Activated naive CD4-positive, alpha-beta T cell treated with anti-CD3 and anti-CD28 coated beads, Interleukin-2, amount 50 U/mL, for 72 hours (primary cell): Measurements from ENCODE around the gene UBE2I. TPM values are rescaled to one million over a fixed set of nuclear protein-coding genes. Genes with fewer than 3 reads are reported as not detected.
"Not testable (repeated sequence)": the region's sequence is repeated elsewhere in the genome, so short reads cannot be mapped to it uniquely, and the experiment has no call there.

Source experiments
- ATAC-seq, 2 donors: fragments of 150-1000 bp; cut with Tn5 transposase; 2 replicates each; pipeline ENCODE4 v1.10.0; 2021; ENCODE audit warnings: mild to moderate bottlenecking in 2 of 2, moderate library complexity in 2 of 2
- DNase-seq, 2 donors: peaks; one replicate each; pipeline ENCODE4 v3.0.0; 2021 to 2022; ENCODE audit warnings: low spot score in 2 of 2
- H3K27ac Mint-ChIP-seq, 2 donors: one replicate each; pipeline ENCODE4 v1.8.0; 2022; ENCODE audit warnings: mild to moderate bottlenecking in 2 of 2, mixed read lengths in 2 of 2
- H3K36me3 Mint-ChIP-seq, 2 donors: one replicate each; pipeline ENCODE4 v1.8.0; 2022; ENCODE audit warnings: mixed read lengths in 2 of 2
- H3K9me3 Mint-ChIP-seq, 2 donors: one replicate each; pipeline ENCODE4 v1.8.0; 2022; ENCODE audit warnings: mixed read lengths in 2 of 2
- total RNA-seq, 2 donors: library from RNA; stranded (reverse); gene quantifications; one replicate each; pipeline ENCODE4 v1.2.3, GENCODE V29; 2022

The UBE2I gene
- total RNA-seq, 2 donors from 2014 or later, result 205 to 246 TPM

- DNase-seq (no peak), ATAC-seq (no peak)
- Mint-ChIP-seq H3K27ac (no peak overlapping the region), H3K36me3 (no peaks in the 10 kb centered on the region), H3K9me3 (no peaks in the 10 kb centered on the region)
Observed at GRCh38 chr16:1286513-1287094, 22.8 kb upstream of the UBE2I start.

DNA sequence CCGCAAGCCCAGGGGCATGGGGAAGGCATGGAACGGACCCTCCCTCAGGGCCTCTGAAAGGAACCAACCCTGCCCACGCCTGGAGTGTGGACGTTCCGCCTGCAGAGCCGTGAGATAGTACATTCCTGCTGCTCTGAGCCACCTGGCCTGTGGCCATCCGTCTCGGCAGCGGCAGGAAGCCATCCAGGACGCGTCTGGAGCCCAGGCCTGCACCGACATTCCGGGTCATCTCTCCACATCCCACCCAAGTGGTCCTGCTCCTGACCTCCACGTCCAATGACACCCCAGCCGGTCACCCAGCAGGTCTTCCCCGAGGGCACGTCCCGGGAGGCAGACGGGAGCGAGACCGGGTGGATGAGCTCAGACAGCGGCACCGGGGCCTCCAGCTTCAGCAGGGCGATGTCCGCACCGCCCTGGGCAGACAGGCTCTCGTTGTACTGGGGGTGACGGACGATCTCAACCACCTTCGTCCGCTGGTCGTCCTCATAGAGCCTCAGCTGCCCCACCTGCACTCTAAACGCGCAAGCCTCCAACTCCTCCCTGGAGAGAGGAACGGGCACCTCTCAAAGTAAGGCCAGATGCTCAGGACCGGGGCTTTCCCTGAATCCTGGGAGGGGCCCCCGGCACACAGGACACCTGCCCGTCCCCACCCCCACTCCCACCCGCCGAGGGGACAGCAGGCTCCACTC, 21.3 kb upstream of the UBE2I start:
- no peaks in the 10 kb centered on the region for H3K9me3 Mint-ChIP-seq
- H3K36me3 Mint-ChIP-seq, result no peaks in the 10 kb centered on the region
- no peak for ATAC-seq
- no peak overlapping the region for H3K27ac Mint-ChIP-seq
- DNase-seq, result no peak

DNA sequence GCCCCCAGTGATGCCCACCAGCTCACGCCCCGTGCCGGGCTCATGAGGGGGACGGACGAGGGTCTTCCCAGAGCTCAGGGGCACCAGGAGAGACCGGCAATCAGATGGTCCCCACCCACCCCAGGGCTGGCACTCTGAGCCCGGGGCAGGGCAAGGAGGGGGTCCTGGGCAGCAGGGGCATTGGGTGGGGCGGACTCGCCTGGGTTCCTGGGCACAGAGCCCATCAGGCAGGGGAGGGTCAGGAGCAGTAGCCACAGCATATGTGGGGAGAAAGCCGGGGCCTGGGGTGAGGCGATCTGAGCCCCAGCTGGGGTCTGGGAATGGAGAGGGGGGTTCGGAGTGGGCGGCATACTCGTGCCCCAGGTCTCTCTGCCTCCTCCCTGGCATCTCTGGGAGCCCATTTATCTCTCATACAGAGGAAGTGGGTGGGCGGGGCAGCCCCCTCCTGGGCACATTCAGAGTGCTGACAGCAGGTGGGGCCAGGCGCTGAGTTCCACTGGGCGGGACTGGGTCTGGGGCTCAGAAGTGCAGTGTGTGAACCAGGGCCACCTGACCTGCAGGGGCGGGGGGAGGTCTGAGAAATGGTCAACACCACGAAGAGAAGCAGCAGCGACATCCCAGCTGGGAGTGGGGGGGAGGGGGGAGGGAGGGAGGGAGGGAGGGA, 20.5 kb upstream of the UBE2I start:
- DNase-seq, result no peak
- H3K36me3 Mint-ChIP-seq, result no peaks in the 10 kb centered on the region
- H3K27ac Mint-ChIP-seq, result no peak overlapping the region
- no peak for ATAC-seq
- H3K9me3 Mint-ChIP-seq, result no peaks in the 10 kb centered on the region

- DNase-seq (no peak), ATAC-seq (no peak)
- Mint-ChIP-seq H3K27ac (no peak overlapping the region), H3K36me3 (no peaks in the 10 kb centered on the region), H3K9me3 (no peaks in the 10 kb centered on the region)
Observed at GRCh38 chr16:1289477-1289866, 20.0 kb upstream of the UBE2I start.

- ATAC-seq (no peak), DNase-seq (no peak)
- no peaks in the 10 kb centered on the region for H3K9me3 Mint-ChIP-seq
- no peak overlapping the region for H3K27ac Mint-ChIP-seq
- H3K36me3 Mint-ChIP-seq, result no peaks in the 10 kb centered on the region
Observed at GRCh38 chr16:1290063-1290501, 19.4 kb upstream of the UBE2I start.

GRCh38 chr16:1290860-1291575, 18.4 kb upstream of the UBE2I start:
- ATAC-seq (no peak), DNase-seq (no peak)
- Mint-ChIP-seq H3K36me3 (no peaks in the 10 kb centered on the region), H3K9me3 (no peaks in the 10 kb centered on the region), H3K27ac (no peak overlapping the region)

- Mint-ChIP-seq H3K9me3 (no peaks in the 10 kb centered on the region), H3K27ac (no peak overlapping the region), H3K36me3 (no peaks in the 10 kb centered on the region)
- DNase-seq (no peak), ATAC-seq (no peak)
Observed at GRCh38 chr16:1291576-1291974, 17.9 kb upstream of the UBE2I start.

GRCh38 chr16:1292208-1292607, 17.2 kb upstream of the UBE2I start:
- not testable (repeated sequence) for H3K27ac Mint-ChIP-seq, ATAC-seq, H3K36me3 Mint-ChIP-seq, H3K9me3 Mint-ChIP-seq, DNase-seq

- ATAC-seq, H3K27ac Mint-ChIP-seq, H3K9me3 Mint-ChIP-seq, DNase-seq, H3K36me3 Mint-ChIP-seq: not testable (repeated sequence)
Observed at GRCh38 chr16:1292808-1293207, 16.6 kb upstream of the UBE2I start.

DNA sequence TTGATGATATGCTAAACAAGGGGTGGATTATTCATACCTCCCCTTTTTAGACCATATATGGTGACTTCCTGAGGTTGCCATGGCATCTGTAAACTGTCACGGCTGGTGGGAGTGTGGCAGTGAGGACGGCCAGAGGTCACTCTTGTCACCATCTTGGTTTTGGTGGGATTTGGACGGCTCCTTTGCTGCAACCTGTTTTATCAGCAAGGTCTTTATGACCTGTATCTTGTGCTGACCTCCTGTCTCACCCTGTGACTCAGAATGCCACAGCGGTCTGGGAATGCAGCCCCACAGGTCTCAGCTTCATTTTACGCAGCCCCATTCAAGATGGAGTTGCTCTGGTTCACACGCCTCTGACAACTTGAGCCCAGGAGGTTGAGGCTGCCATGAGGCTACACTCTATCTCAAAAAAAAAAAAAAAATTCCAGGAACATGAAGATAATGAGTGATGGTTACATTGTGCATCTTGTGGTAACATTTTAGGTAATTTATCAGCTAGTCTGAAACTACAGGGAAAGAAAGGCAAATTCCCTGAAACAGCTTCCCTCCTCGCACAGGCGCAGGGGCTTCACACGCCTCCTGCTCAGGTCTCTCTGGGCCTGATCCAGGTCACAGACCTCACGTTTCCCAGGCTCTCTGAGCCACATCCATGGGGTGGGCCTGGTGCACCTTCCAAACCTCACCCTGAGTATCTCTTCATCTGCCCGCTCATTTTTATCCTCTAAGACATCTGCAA, 15.3 kb upstream of the UBE2I start:
- peak overlapping the region in 1 of 2 donors; percentile 9 for H3K27ac Mint-ChIP-seq
- no peak for ATAC-seq
- no peak for DNase-seq
- H3K36me3 Mint-ChIP-seq, result no peaks in the 10 kb centered on the region
- H3K9me3 Mint-ChIP-seq, result no peaks in the 10 kb centered on the region

DNA sequence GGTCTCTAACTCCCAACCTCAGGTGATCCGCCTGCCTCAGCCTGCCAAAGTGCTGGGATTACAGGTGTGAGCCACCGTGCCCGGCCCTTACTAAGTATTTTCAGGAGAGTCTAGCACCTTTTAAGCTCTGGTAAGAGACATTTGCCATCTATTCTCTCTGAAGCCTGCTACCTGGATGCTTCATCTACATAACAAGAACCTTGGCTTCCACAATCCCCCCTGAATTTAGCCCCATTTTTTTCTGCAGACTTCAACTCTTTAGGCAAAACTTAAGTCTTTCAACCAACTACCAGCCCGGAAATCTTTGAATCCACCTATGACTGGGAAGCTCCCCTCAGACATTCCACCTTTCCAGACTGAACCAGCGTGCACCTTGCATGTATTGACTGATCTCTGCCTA, 14.0 kb upstream of the UBE2I start:
- DNase-seq (no peak), ATAC-seq (no peak)
- H3K27ac Mint-ChIP-seq, result no peak overlapping the region
- H3K36me3 Mint-ChIP-seq, result no peaks in the 10 kb centered on the region
- no peaks in the 10 kb centered on the region for H3K9me3 Mint-ChIP-seq

- H3K27ac Mint-ChIP-seq, result peak overlapping the region in 1 of 2 donors; percentile 73
- ATAC-seq, result not testable (repeated sequence)
Observed at GRCh38 chr16:1296688-1297017, 12.8 kb upstream of the UBE2I start.

DNA sequence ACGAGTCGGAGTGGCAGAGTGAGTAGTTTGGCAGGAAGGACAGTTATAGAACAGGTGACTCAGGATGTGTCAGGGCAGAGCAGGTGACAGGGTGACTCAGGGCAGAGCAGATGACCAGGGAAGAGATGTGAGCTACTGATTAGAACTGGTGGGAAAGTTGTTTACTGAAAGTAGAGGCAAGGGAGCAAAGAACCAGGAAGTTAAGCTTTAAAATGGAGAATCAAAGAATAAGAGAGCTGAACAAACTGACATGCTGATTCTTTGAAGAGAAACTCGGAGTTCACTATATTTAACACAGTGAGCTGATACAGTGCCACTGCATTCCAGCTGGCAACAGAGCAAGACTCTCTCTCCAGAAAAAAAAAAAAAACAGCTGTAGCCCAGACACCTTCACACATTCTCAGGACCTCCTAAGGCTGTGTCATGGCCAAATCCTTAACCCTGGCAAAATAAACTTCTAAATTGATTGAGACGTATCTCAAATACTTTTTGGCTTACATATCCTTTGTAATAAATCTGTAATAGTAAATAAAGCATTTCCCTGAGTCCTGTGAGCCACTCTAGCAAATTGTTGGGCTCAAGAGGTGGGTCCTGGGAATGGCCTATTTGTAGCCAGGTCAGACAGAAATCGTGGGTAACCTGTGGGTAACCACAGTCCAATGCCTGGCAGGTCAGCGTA, 12.3 kb upstream of the UBE2I start:
- Mint-ChIP-seq H3K27ac (peak overlapping the region in 1 of 2 donors; percentile 73), H3K9me3 (no peaks in the 10 kb centered on the region), H3K36me3 (no peaks in the 10 kb centered on the region)
- no peak for DNase-seq
- ATAC-seq, result peak; percentile 87 to 98

More at GRCh38 chr16:1296688-1297017, 12.8 kb upstream of the UBE2I start:
- H3K36me3 Mint-ChIP-seq, H3K9me3 Mint-ChIP-seq, DNase-seq: not testable (repeated sequence)

- Mint-ChIP-seq H3K27ac (no peak overlapping the region), H3K36me3 (no peaks in the 10 kb centered on the region), H3K9me3 (no peaks in the 10 kb centered on the region)
- DNase-seq (no peak), ATAC-seq (no peak)
Observed at GRCh38 chr16:1298406-1298805, 11.0 kb upstream of the UBE2I start.

GRCh38 chr16:1299012-1299867, 10.2 kb upstream of the UBE2I start:
- H3K9me3 Mint-ChIP-seq, result no peaks in the 10 kb centered on the region
- ATAC-seq, result no peak

GRCh38 chr16:1299868-1300203, 9.6 kb upstream of the UBE2I start:
- ATAC-seq (no peak), DNase-seq (no peak)
- H3K27ac Mint-ChIP-seq, result no peak overlapping the region
- no peaks in the 10 kb centered on the region for H3K36me3 Mint-ChIP-seq
- H3K9me3 Mint-ChIP-seq, result no peaks in the 10 kb centered on the region

More at GRCh38 chr16:1299012-1299867, 10.2 kb upstream of the UBE2I start:
- H3K27ac Mint-ChIP-seq, result no peak overlapping the region
- no peaks in the 10 kb centered on the region for H3K36me3 Mint-ChIP-seq
- DNase-seq, result no peak
